PC-3 (cell line): ENCODE results near the gene HPS5. TPM values are rescaled to one million over a fixed set of nuclear protein-coding genes. Genes with fewer than 3 reads are reported as not detected.

Experiments used
- ATAC-seq: fragments of 200-7000 bp; cut with Tn5 transposase; 2 replicates; pipeline ENCODE4 v1.9.1; 2020; ENCODE audit warnings: mild to moderate bottlenecking, moderate library complexity
- BruUV-seq: library from RNA; stranded (reverse); fragments of 400-500 nt; replicated peaks from 2 replicates; lab custom pipeline; 2021; lab: Mats Ljungman, UMichigan
- CTCF ChIA-PET: fragments of 300-600 bp; sonication (Branson Sonifier 250); formaldehyde crosslinking; loops from one replicate; lab custom pipeline; 2022; ENCODE audit warnings: antibody characterized with exemption; lab: Charles Lee
- POLR2A ChIA-PET: fragments of 300-600 bp; sonication (Branson Sonifier 250); formaldehyde crosslinking; loops from one replicate; lab custom pipeline; 2022; ENCODE audit warnings: antibody characterized with exemption; ENCODE audit not compliant: unreplicated experiment; lab: Charles Lee
- DNase-seq: peaks from one replicate; pipeline ENCODE4 v3.0.0-alpha.2; 2015
- H2AFZ ChIP-seq: fragments of 300-600 bp; sonication (generic); 2 replicates; pipeline ENCODE4 v1.6.0; 2016; ENCODE audit warnings: antibody characterized with exemption, low read length
- H3F3A ChIP-seq: fragments of 300-600 bp; sonication (generic); one replicate; pipeline ENCODE4 v1.6.0; 2017; ENCODE audit warnings: antibody characterized with exemption, low read length, control low read depth, mild to moderate bottlenecking; ENCODE audit not compliant: unreplicated experiment
- H3K27ac ChIP-seq: fragments of 300-600 bp; sonication (generic); 2 replicates; pipeline ENCODE4 v1.5.1; 2016; ENCODE audit warnings: mild to moderate bottlenecking, low read length
- H3K27me3 ChIP-seq: fragments of 300-600 bp; sonication (generic); 2 replicates; pipeline ENCODE4 v1.6.1; 2016; ENCODE audit warnings: low read length, mixed read lengths
- H3K36me3 ChIP-seq: fragments of 300-600 bp; sonication (generic); 2 replicates; pipeline ENCODE4 v1.6.1; 2016; ENCODE audit warnings: low read depth, mixed run types, low read length, mixed read lengths
- H3K4me1 ChIP-seq: fragments of 300-600 bp; sonication (generic); 2 replicates; pipeline ENCODE4 v1.5.1; 2016; ENCODE audit warnings: low read length; ENCODE audit not compliant: insufficient read depth
- H3K4me2 ChIP-seq: fragments of 300-600 bp; sonication (generic); 2 replicates; pipeline ENCODE4 v1.6.0; 2016; ENCODE audit warnings: low read length
- H3K4me3 ChIP-seq: fragments of 300-600 bp; sonication (generic); 2 replicates; pipeline ENCODE4 v1.5.1; 2016; ENCODE audit warnings: mild to moderate bottlenecking, low read length, mixed read lengths
- H3K79me2 ChIP-seq: fragments of 300-600 bp; sonication (generic); 2 replicates; pipeline ENCODE4 v1.6.1; 2017; ENCODE audit warnings: low read length, mixed read lengths
- H3K9ac ChIP-seq: fragments of 300-600 bp; sonication (generic); 2 replicates; pipeline ENCODE4 v1.6.0; 2016; ENCODE audit warnings: mild to moderate bottlenecking, low read length
- H3K9me2 ChIP-seq: fragments of 300-600 bp; sonication (generic); replicated peaks from 2 replicates; pipeline ENCODE4 v1.6.1; 2016; ENCODE audit warnings: mixed run types, low read length, mixed read lengths
- H3K9me3 ChIP-seq: fragments of 300-600 bp; sonication (generic); 2 replicates; pipeline ENCODE4 v1.6.1; 2016; ENCODE audit warnings: low read length, mixed read lengths
- H4K20me1 ChIP-seq: fragments of 300-600 bp; sonication (generic); 2 replicates; pipeline ENCODE4 v1.6.1; 2016; ENCODE audit warnings: low read length, mixed read lengths
- EZH2 ChIP-seq: fragments of 300-600 bp; sonication (generic); IDR thresholded peaks from one replicate; pipeline ENCODE4 v1.6.1; 2017; ENCODE audit warnings: antibody characterized with exemption, mild to moderate bottlenecking, low read length; ENCODE audit not compliant: unreplicated experiment
- EZH2phosphoT487 ChIP-seq: fragments of 300-600 bp; sonication (generic); IDR thresholded peaks from 2 replicates; pipeline ENCODE4 v1.6.1; 2018; ENCODE audit warnings: mild to moderate bottlenecking, antibody characterized with exemption, low read length, borderline replicate concordance
- intact Hi-C: fragments of 100-400 bp; cut with micrococcal nuclease; formaldehyde crosslinking; loops from 2 replicates; pipeline ENCODE4 v1.9.0; 2023
- total RNA-seq: library from RNA; depleted of rRNA; stranded (reverse); fragments of >200 nt; gene quantifications from 2 replicates; pipeline ENCODE4 v1.2.3, GENCODE V29; 2014
- TF ChIP-seq, protein P1 (sequence below): fragments of 300-600 bp; sonication (generic); conservative IDR thresholded peaks from 2 replicates; pipeline ENCODE4 v1.5.1; 2017; ENCODE audit warnings: antibody characterized with exemption, low read depth, mild to moderate bottlenecking, low read length

HPS5 gene
- total RNA-seq, 1 experiment from 2014 or later, result 15.2 TPM

DNA sequence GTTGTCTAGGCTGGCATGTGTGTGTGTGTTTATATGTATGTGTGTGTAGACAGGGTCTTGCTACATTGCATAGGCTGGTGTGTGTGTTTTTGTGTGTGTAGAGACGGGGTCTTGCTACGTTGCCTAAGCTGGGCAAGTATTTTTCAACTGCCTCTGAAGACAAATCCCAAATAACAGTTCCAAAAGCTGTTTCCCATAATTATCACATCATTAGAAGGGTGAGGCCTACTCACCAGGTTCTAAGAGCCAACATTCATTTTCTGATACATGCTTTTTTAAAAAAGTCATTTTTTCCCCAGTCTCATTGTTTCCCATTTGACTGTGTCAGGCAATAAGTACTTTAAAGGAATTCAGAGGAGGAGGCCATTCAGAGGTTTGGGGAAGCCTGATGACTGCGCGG is 33.0 kb downstream of the HPS5 start:
- H3K4me1 ChIP-seq, result no peaks in the 10 kb centered on the region
- POLR2A ChIA-PET, result no interaction called here
- no peaks in the 10 kb centered on the region for H3K79me2 ChIP-seq
- peaks cover 10% of the 10 kb centered on the region for H3K36me3 ChIP-seq
- H3K9me2 ChIP-seq, result no peaks in the 10 kb centered on the region
- no peaks in the 10 kb centered on the region for H3K27me3 ChIP-seq
- H3K4me2 ChIP-seq, result no peak overlapping the region
- no TSS peak for BruUV-seq
- H3K27ac ChIP-seq, result no peak overlapping the region
- no peak overlapping the region for H2AFZ ChIP-seq
- TF ChIP-seq, protein P1, sequence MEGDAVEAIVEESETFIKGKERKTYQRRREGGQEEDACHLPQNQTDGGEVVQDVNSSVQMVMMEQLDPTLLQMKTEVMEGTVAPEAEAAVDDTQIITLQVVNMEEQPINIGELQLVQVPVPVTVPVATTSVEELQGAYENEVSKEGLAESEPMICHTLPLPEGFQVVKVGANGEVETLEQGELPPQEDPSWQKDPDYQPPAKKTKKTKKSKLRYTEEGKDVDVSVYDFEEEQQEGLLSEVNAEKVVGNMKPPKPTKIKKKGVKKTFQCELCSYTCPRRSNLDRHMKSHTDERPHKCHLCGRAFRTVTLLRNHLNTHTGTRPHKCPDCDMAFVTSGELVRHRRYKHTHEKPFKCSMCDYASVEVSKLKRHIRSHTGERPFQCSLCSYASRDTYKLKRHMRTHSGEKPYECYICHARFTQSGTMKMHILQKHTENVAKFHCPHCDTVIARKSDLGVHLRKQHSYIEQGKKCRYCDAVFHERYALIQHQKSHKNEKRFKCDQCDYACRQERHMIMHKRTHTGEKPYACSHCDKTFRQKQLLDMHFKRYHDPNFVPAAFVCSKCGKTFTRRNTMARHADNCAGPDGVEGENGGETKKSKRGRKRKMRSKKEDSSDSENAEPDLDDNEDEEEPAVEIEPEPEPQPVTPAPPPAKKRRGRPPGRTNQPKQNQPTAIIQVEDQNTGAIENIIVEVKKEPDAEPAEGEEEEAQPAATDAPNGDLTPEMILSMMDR, result no peak
- TF ChIP-seq EZH2, result no peak
- intact Hi-C loops, result no loop called here
- ATAC-seq (no peak), DNase-seq (no peak)
- CTCF ChIA-PET, result no interaction called here
- H3F3A ChIP-seq, result no peaks in the 10 kb centered on the region
- H3K9ac ChIP-seq, result no peak overlapping the region
- H3K4me3 ChIP-seq, result no peak overlapping the region
- H4K20me1 ChIP-seq, result no peaks in the 10 kb centered on the region
- no peaks in the 10 kb centered on the region for H3K9me3 ChIP-seq

DNA sequence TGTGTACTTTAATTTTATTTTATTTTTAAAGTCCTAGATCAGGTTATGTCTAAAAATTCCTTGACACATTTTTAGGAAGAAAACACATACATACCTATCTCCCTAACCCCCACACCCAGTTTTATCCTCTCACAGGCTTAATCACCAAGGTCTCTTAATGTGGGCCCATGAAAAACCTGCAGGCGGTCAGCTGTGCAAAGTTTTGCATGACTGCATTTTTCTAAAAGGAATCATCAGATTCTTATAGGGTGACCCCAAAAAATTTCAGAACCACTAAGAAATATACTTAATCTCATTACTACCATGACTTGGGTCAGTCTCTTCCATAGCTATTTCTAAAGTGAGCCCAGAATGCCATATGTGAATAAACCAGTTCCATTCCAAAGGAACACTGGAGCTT is 36.1 kb downstream of the HPS5 start:
- intact Hi-C loops, result no loop called here
- no peaks in the 10 kb centered on the region for H3K9me2 ChIP-seq
- no peaks in the 10 kb centered on the region for H3F3A ChIP-seq
- no peak for ATAC-seq
- peaks cover 3% of the 10 kb centered on the region; the same call in 1 of the 2 replicates for H3K36me3 ChIP-seq
- BruUV-seq, result no TSS peak
- no peak for DNase-seq
- no peaks in the 10 kb centered on the region for H4K20me1 ChIP-seq
- H3K4me2 ChIP-seq, result no peak overlapping the region
- no peak overlapping the region for H3K4me3 ChIP-seq
- no peaks in the 10 kb centered on the region for H3K4me1 ChIP-seq
- no peaks in the 10 kb centered on the region for H3K27me3 ChIP-seq
- H2AFZ ChIP-seq, result no peak overlapping the region
- H3K9ac ChIP-seq, result no peak overlapping the region
- POLR2A ChIA-PET, result no interaction called here
- TF ChIP-seq EZH2 (no peak), EZH2phosphoT487 (no peak)
- TF ChIP-seq, protein P1, result no peak
- H3K79me2 ChIP-seq, result no peaks in the 10 kb centered on the region
- H3K9me3 ChIP-seq, result no peaks in the 10 kb centered on the region
- CTCF ChIA-PET, result no interaction called here
- no peak overlapping the region for H3K27ac ChIP-seq

DNA sequence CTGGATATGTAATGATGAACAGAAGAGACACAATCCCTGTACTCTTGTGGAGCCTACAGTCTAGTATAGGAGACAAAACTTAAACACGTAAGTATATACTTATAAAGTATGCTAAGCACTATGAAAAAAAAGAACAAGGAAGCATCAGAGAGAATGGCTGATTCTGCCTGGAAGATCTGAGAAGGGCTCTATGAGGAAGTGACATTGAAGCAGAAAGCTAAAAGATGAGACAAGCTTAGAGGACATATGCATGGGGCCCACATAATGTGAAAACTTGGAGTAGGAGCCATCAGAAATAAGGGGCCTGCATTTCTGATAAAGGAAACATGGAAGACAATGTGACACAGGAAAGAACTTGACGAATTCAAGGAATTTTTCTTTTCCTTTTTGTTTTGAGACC is 39.3 kb downstream of the HPS5 start:
- Histone ChIP-seq H3K27ac (no peak overlapping the region), H3K27me3 (no peaks in the 10 kb centered on the region), H3K4me3 (no peak overlapping the region), H2AFZ (no peak overlapping the region), H3K9ac (no peak overlapping the region), H3K79me2 (no peaks in the 10 kb centered on the region), H4K20me1 (no peaks in the 10 kb centered on the region), H3K36me3 (peaks cover 10% of the 10 kb centered on the region; the same call in 1 of the 2 replicates), H3K9me2 (no peaks in the 10 kb centered on the region), H3F3A (no peaks in the 10 kb centered on the region), H3K4me1 (no peaks in the 10 kb centered on the region), H3K4me2 (no peak overlapping the region), H3K9me3 (no peaks in the 10 kb centered on the region)
- DNase-seq (no peak), ATAC-seq (no peak)
- ChIA-PET POLR2A (no interaction called here), CTCF (no interaction called here)
- TF ChIP-seq EZH2phosphoT487 (no peak), EZH2 (no peak)
- TF ChIP-seq, protein P1, result no peak
- intact Hi-C loops, result no loop called here
- no TSS peak for BruUV-seq
